Muscle of arm (tissue), 12 donors: Measurements from ENCODE around the gene LRMDA. TPM values are rescaled to one million over a fixed set of nuclear protein-coding genes. Genes with fewer than 3 reads are reported as not detected.

ENCODE experiments used
- DNase-seq: peaks from one replicate; pipeline ENCODE4 v3.0.0-alpha.2; 2013
- polyA plus RNA-seq, 12 donors: library from polyadenylated mRNA; unstranded; fragments of 120-200 nt; gene quantifications; one replicate each; pipeline ENCODE4 v1.2.1, GENCODE V29; 2013; ENCODE audit not compliant: insufficient read length in 12 of 12

Gene LRMDA
- polyA plus RNA-seq, 12 donors = 3.5 to 6.7 (median 5.2) TPM; not detected in 2

DNA sequence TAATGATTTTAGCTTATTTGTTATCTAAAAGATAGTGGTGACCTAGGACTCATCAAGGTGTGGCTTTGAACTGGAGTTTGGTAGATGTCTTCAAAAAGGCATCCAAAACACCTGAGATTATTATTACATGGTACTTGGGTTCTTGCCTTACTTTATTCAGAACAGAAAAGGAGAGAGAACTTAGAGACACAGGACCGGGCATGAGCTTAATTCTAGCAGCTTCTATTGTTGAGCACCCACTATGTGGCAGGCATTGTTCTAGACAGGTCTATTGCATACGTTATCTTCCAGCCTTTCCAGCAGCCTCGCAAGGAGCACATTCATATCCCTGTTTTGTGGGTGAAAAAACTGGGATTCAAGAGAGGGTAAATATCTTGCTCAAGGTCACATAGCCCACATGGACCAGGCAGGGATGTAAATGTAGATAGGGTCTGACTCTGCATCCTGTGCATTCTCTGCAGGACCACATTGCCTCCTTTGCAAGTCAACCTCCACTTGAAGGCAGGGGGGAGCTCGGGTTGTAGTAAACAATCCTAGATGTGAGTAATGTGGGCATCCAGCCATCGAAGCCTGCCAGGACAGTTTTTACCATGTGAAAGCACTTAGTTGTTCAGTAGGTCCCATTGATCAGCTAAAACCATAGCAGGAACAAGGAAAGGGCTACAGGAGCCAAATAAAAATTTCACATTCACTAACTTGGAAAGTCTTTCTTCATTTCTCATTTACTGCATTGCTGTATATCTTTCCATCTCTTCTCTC lies 551.4 kb downstream of the LRMDA start:
- DNase-seq = peak; percentile 46

DNA sequence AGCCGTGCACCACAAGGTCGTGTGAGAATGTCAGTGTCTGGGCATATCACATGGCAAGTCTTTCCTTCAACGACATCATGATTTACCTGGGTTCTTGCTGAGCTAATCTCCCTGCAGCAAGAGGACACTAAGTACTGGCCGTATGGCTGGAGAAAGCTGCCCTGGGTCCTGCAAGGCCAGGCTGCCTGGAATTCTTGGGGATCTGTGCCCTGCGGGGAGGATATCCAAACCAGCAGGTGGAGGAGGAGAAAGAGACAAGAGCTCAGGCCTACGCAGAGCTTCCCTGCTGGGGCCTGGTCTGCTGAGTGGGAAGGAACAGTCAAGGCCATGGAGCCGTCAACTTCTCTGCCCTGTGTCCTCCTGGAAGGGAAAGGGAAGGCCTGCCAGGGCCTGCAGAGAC lies 552.6 kb downstream of the LRMDA start:
- DNase-seq = no peak

DNA sequence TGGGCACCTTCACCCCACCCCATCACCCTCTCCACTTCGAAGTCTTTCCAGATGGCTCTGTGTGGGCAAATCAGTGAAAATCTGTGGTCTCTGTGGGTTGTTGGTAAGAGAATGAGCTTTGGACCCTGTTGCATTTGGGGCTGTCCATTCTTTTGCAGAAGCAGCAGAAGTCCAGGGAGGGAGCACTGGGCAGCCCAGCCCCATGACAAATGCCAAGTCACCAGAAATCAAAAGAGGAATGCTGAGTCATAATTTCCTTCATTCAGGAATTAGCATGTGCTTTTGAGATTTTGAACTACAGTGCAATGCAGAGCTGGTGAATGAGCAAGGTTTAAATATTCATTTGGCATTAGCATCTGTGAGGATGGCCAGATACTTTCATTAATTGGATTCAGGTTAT lies 556.2 kb downstream of the LRMDA start:
- DNase-seq = no peak

DNA sequence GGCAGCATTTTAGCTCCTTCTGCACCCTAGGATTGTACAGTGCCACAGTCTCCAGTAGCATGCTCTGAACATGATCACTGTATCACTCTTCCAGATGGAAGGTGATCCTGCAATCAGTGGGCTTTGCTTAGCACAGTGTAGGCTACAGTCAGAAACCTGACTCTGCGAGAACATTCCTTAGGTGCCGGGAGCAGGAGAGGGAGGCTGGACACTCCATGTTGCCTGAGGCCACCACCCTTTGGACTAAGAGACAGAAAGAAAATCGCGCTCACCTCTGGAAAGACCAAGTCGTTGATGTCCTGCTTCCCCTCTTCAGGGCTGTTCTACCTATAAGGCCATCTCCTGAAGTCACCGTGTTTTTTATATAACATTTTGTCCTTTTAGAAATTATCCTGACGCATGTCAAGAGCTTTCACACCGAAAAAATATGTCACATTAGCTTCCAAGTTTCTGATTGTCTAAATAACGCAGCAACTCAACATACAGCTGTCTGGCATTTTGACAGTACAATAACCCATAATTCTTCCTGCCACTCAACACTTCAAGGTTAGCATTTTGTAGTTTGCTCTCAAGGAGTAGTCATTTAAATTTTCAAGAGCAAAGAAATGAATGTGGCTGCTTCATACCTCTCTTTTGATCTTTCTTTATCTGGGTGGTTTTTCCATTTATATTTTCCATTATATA lies 563.1 kb downstream of the LRMDA start:
- DNase-seq = no peak

DNA sequence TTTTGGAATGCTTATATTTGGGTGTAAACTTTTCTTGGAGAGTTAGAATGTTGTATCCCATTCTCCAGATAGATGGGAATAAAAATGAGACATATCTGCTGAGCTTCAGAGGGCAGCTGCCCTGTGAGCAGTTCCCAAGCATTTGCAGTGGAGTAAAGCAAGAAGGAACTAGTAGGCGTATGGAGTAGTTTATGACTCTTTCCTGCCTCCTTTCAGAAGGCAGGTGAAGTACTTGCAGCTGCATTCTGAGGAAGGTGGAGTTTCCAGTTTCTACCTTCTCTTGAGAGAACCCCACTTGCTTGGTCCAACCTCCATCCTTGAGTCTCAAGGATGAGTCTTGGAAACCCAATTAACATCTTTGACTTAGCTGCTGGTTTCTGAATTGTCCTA lies 563.6 kb downstream of the LRMDA start:
- no peak for DNase-seq

DNA sequence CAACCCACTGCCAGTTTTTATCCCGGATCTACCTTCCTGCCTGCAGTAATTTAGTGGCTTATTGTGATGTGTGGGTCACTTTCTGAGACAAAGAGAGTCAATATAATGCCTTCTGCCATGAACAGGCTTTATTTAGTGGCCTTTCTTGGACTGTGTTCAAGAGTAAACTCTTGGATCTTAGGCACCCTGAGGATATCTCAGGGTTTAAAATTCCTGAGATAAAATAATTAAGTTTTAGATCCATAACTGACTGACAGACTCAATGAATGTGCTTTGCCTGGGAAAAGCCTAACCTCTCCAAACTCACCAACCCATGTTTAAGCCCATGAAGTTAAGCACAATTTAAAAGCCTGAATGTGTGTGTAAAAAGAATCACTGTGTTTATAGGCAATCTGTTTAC lies 564.3 kb downstream of the LRMDA start:
- DNase-seq = no peak

DNA sequence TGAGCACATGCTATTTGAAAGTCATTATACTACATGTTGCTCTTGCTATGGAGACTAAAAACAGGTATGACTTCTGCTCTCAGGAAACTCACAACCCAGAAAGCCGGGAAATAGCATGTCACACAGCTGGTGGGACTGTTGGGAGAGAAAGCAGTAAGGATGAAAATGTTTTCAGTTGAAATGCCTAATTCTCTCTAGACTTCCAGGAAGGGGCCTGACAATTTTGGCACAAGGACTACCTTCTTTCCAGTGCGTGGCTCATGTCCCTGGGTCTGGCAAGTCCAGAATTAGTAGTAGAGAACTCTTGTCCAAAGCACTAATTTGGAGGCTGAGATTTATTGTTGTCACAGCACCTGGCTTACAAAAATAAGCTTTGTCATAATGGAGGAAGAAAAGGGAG lies 567.6 kb downstream of the LRMDA start:
- DNase-seq = no peak

DNA sequence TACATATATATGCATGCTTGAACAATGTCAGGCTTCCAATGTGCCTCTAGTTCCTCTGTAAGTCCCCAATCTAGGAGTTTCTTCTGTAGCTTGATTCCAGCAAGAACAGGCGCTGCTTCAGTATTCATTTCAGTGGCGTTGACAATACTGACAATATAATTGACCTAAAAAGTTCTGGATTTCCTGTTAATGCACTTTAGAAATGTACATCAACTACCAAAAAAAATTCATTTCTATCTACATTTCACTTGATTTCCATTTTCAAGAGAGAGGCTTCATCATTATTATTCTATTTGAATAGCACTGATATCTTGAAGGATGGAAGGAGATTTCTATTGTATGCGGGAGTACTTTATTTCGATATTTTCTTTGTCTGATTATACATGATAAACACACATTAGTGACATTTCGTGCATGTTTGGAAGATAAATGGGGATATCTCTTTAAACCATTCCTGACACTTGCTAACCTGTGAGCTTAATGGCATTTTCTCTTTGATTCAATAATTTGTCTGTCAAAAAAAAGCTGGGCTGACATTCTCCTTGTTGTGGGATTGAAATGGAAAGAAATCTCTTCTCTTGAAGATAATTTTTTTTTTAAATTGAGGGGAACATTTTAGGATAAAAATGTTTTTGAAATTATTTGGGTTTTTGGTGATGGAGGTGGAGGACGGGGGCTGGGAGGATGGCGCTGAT lies 568.2 kb downstream of the LRMDA start:
- no peak for DNase-seq

DNA sequence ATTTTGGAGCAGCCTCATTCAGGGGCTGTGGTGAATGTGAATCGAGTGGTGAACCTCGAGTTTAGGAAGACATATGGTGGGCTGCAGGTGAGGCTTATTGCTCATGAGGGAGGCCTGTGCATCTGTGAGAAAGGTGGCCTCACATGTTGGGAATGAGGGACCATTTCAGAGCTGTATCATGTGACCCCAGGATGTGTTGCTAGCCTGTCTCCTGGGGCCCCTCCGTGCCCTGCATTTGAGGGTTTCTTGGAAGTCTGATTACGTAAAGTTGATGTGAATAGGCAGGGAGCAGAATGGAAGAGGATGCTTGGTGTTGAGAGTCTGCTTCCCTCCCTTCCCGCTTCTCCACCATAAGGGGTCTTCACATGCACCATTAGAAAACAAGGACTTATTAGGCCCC lies 569.1 kb downstream of the LRMDA start:
- no peak for DNase-seq

DNA sequence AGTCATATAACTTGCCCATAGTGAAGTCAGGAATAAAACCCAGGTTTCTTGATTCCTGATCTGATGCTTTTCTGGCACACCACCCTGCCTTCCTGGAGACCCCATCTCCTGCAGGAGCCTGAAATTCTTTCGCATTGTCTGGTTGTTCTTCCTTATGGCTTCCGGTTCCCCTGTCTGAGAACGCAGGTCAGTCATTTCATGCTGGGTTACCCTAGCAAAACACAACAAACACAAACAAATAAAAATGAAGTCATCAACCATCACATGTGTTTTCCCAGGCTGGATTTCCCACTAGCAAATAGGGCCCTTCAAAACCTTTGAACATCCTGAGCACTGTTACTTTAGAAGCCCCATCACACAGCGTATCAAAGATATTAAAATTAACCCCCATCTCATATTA lies 569.6 kb downstream of the LRMDA start:
- DNase-seq = no peak

DNA sequence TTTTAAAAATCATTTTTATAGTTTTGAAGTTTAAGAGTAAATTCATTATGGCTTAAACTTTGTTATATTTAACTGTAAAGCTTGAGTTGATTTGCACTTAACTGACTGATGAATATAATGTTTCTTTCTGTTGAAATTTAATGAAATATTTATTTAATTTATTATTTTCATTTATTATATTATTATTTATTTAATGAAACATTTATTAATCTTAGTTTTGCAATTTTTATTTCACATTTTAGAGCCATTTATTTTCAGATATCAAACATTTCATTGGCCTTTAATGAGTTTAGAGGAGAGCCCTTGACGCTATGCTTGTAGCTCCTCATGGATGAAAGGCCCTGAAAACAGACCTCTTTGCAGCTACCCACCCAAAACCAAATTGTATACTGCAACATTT lies 570.0 kb downstream of the LRMDA start:
- no peak for DNase-seq

DNA sequence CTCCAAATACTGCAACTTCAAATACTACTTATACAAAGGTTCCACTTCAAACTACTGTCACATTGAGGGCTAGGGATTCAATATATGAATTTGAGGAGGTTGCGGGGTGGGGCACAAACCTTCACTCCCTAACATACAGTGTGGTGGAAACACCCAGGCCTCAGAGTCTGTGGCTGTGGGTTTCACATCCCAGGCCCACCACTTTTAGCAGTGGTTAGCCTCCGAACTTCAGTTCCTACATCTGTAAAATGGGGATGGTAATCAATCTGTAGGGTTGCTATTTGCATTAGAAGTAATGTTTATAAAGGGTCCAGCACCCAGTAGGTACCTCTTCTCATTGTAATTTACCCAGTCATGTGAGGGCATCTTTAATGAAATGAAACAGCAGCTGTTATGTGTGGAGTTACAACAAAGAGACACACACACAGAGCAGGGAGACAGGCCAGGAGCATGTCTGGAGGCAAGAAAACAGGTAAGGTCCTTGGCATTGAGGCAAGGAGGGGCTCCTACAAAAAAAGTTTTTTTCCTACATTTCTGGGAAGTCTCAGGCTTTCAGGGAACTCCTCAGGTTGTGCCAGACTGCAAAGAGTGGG lies 570.9 kb downstream of the LRMDA start:
- no peak for DNase-seq

DNA sequence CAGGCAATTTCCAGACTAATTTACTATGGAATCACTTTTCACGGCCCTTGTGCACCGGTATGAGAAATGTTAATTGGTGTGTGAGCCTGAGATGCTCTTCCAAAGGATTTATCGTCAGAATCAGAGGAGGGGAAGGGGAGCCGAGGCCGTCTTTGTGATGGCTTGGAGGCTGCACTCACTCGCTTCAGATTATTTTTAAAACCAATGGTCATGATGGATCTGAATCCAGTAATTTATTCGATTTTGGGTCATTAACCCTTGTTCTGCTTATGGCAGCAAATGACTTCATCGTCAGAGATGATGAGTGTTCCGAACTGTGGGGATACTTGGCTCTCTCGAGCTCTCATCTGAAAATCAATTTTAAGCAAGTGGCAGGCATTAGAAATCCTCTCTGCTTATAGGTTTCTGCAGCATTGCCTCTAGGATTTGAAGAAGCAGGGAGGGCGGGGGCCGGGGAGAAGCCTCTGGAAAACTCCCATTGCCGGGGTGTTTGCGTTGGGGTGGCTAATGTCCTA lies 576.3 kb downstream of the LRMDA start:
- no peak for DNase-seq

DNA sequence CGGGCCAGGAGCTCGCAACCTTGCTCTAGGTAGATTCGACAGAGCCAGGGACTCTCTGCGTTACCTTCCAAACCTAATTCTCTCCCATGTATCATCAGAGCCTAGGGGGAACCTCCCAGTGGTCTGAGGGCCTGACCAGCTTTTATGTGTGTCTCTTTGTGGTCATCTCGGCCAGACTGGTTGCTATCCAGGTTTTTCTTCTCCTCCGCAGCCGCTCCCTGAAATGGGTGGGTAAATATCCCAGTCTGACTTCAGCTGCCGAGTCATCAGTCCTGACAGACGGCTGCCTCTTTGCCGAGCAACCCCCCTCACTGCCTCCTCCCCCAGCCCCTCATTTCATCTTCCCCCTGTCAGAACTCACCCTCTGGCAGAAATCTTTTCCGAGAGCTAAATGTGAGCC lies 578.1 kb downstream of the LRMDA start:
- no peak for DNase-seq

DNA sequence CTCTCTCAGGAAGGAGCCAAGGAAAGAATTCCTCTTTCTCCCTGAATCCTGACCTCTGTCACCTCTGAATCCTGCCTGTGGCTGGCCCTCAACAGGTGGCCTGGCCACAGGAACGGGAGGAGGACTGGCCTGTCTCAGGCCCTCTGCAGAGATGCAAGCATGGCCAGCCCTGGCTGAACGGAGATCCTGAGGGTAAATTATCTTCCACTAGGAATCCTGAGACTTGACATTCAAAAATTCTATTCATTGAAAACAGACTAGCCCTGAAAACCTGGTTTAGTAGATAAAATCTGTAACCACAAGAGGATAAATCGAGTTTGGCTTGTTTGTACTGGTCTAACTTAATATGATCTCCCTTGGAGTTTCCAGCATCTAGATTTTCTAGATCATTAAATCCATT lies 579.3 kb downstream of the LRMDA start:
- DNase-seq = no peak

DNA sequence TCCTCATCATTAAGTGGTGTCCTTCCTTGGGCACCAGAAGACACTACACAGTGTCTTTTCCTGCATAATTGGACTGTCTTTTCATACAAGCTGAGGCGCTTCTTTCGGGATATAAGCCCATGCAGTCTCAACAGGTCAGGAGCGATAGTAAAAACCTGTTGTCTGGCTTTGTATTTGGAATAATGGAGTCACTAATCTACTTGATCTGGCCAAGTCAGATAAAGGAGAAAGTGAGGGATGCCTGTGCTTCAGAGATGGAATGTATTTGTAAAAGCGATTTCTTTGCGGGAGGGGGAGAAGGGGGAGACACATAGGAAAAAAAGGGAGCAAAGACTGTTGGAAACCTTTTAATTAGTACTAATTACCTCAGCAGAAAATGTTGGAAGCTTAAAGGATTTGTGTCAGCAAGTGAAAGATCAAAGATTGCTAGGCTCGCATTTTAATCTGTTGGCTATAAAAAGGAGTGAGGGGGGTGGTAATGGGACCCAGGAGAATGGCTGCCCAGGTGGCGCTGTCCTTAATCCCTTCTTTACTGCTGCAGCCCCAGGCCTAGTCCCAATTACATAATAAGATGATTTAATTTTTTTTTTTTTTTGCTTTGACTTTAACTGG lies 581.4 kb downstream of the LRMDA start:
- no peak for DNase-seq

DNA sequence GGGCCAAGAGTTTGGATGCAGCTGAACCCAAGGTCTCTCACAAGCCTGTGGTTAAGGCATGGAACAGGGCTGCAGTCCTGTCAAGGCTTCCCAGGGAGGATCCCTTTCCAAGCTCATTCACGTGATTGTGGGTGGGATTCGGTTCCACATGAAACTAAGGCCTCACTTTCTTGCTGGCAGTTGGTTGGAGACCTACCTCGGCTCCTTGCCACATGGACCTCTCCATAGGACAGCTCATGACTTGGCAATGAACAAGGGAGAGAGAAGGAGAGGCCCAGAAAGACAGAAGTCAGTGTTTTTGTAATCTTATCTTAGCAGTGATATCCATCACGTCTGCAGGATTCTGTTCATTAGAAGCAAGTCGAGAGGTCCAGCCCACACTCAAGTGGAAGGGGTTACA lies 583.8 kb downstream of the LRMDA start:
- DNase-seq = no peak

DNA sequence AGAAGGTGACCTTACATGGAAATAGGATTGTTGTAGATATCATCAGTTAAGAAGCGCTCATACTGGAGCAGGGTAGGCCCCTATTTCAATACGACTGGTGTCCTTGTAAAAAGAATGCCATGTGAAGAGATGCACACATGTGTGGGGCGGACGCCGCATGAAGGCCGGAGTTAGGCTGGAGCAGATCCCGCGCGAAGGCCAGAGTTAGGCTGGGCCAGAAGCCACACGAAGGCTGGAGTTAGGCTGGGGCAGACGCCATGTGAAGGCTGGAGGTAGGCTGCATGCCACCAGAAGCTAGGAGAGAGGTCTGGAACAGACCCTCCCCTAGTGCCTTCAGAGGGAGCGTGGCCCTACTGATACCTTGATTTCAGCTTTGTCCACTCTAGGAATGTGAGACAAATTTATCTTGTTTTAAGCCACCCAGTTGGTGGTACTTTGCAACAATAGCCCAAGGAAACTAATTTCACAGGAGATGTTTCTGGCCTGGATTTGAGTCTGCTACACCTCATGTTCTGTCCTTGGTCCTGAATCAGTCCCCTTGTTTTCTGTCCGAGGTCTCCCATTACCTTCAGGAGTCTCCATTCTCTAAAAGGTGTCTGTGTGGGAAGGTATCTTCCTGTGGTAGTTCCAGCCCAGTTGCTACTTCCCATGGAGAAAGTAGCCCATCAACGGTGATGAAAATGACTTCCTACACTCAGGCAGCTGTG lies 585.8 kb downstream of the LRMDA start:
- DNase-seq = no peak

DNA sequence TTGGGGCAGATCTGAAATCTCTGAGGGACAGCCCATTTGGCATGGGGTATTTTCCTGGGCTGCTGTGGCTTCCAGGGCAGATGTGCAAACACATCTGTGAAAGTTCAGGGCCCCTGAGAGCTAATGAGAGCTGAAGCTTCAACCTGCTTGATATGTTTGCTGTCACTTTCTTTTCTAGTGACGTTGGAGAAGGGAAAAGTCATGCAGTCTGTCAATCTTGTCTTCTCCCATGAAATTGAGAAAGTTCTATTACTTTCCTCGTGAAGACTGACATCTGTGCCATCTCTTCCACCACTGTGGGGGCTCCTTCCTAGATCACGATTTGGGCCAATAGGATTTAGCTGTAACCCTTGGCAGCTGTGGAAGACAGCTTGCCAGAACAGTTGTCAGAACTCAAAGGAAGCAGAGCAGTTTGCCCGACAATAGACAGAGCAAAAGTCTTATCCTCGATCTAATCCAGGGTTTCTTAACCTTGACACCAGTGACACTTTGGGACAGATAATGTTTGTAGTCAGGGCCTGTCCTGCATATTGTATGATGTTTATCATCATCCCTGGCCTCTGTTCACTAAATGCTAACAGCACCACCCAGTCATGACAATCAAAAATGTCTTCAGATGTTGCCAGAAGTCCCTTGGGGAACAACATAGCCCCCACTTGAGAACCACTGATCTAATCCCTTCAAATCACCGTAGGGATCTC lies 586.5 kb downstream of the LRMDA start:
- DNase-seq = no peak

DNA sequence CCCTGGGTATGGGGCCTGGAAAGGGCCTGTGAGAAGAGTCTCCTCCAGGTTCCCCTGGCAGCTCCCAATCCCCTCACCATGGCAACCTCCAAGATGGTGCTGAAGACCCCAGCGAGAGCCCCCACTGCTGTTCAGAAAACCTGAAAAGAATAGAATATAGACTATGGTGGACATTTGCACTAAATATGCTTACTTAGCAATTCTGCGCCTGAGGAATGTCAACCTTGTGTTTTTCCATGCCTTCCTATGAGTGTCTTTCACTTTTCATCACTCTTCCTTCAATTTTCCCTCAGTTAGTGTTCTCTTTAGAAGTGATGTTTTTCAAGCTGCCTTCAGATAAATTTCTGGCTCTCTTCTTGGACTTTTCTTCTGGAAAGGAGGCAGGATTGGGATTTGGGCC lies 589.2 kb downstream of the LRMDA start:
- DNase-seq = no peak

DNA sequence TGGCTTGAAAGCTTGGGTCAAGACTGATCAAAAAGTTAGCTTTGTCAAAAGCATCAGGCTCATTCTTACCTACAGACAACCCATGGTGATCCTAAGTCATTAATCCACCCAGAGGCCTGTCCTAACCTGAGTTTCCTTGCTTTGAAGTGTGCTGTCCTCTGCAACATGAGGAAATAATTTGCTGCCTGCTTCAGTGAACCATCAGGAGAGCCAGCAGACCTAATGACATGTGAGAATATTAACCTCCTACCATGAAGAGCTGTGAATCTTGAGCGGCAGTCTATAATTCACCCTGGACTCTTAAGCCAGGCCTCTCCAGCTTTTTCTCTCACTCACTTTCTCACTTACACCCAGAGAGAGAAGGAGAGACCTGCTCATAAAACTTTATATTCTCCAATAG lies 590.0 kb downstream of the LRMDA start:
- DNase-seq = no peak
